Measurements from ENCODE around the gene POLE4. TPM values are rescaled to one million over a fixed set of nuclear protein-coding genes. Genes with fewer than 3 reads are reported as not detected.

The POLE4 gene
- polyA plus RNA-seq, 3 donors, result 35.0 to 345 (median 304) TPM

GRCh38 chr2:75010571-75010970, 52.1 kb downstream of the POLE4 start:
- no CpG with 5 or more reads among the region's 1 CpG for WGBS (ENCODE audit: insufficient coverage)

GRCh38 chr2:75012080-75012479, 53.6 kb downstream of the POLE4 start:
- Histone ChIP-seq H3K79me2 (ENCODE audit: insufficient read depth, low read length) (no peaks in the 10 kb centered on the region), H3K27me3 (ENCODE audit: control insufficient read depth in 2 of 2, insufficient read depth in 2 of 2, low read length in 2 of 2) (no peaks in the 10 kb centered on the region), H3K9me3 (replicated peaks in 1 of 2; ENCODE audit: control insufficient read depth in 1 of 2, insufficient read depth in 1 of 2, low read length in 2 of 2) (no peaks in the 10 kb centered on the region), H4K20me1 (ENCODE audit: insufficient read depth, low read length) (no peaks in the 10 kb centered on the region), H3K4me2 (replicated peaks; ENCODE audit: extremely low read depth, low read length, poor library complexity, severe bottlenecking) (no peak overlapping the region), H3K36me3 (replicated peaks in 1 of 2; ENCODE audit: control insufficient read depth in 1 of 2, insufficient read depth in 2 of 2, low read length in 2 of 2) (no peaks in the 10 kb centered on the region), H3K9ac (ENCODE audit: insufficient read depth, low read length, poor library complexity, severe bottlenecking) (no peak overlapping the region), H3K4me1 (ENCODE audit: control insufficient read depth in 1 of 2, insufficient read depth in 2 of 2, low read length in 2 of 2) (no peaks in the 10 kb centered on the region), H3K27ac (ENCODE audit: low read depth in 1 of 2, low read length in 2 of 2) (no peak overlapping the region), H3K4me3 (replicated peaks in 1 of 3; ENCODE audit: low read depth in 2 of 3, low read length in 3 of 3) (no peak overlapping the region), H2AFZ (ENCODE audit: insufficient read depth, low read depth, low read length, poor library complexity, severe bottlenecking) (no peak overlapping the region)
- Mint-ChIP-seq H3K27ac (no peak overlapping the region), H3K27me3 (ENCODE audit: low read depth in 3 of 3) (peaks cover 0 to 4% (median 4%) of the 10 kb centered on the region in 3 donors), H3K36me3 (peaks cover 0 to 3% of the 10 kb centered on the region in 2 donors), H3K4me3 (no peak overlapping the region), H3K4me1 (no peaks in the 10 kb centered on the region), H3K9me3 (peaks cover 0 to 7% (median 0%) of the 10 kb centered on the region in 7 donors)
- intact Hi-C loops (cut with micrococcal nuclease), result no loop called here
- no CpG with 5 or more reads among the region's 8 CpGs for WGBS (ENCODE audit: insufficient coverage)
- DNase-seq, result no peak
- TF ChIP-seq CTCF (IDR thresholded peaks at IDR 0.05), result no peak

More at GRCh38 chr2:75010571-75010970, 52.1 kb downstream of the POLE4 start:
- DNase-seq, result no peak
- Mint-ChIP-seq H3K36me3 (peaks cover 0 to 3% of the 10 kb centered on the region in 2 donors), H3K9me3 (peaks cover 0 to 7% (median 2%) of the 10 kb centered on the region in 7 donors), H3K4me1 (no peaks in the 10 kb centered on the region), H3K4me3 (no peak overlapping the region), H3K27ac (no peak overlapping the region), H3K27me3 (ENCODE audit: low read depth in 3 of 3) (peaks cover 0 to 4% (median 4%) of the 10 kb centered on the region in 3 donors)
- Histone ChIP-seq H3K9me3 (replicated peaks in 1 of 2; ENCODE audit: control insufficient read depth in 1 of 2, insufficient read depth in 1 of 2, low read length in 2 of 2) (no peaks in the 10 kb centered on the region), H3K27ac (ENCODE audit: low read depth in 1 of 2, low read length in 2 of 2) (no peak overlapping the region), H3K4me1 (ENCODE audit: control insufficient read depth in 1 of 2, insufficient read depth in 2 of 2, low read length in 2 of 2) (no peaks in the 10 kb centered on the region), H3K4me2 (replicated peaks; ENCODE audit: extremely low read depth, low read length, poor library complexity, severe bottlenecking) (no peak overlapping the region), H3K4me3 (replicated peaks in 1 of 3; ENCODE audit: low read depth in 2 of 3, low read length in 3 of 3) (no peak overlapping the region), H3K36me3 (replicated peaks in 1 of 2; ENCODE audit: control insufficient read depth in 1 of 2, insufficient read depth in 2 of 2, low read length in 2 of 2) (no peaks in the 10 kb centered on the region), H4K20me1 (ENCODE audit: insufficient read depth, low read length) (no peaks in the 10 kb centered on the region), H2AFZ (ENCODE audit: insufficient read depth, low read depth, low read length, poor library complexity, severe bottlenecking) (no peak overlapping the region), H3K27me3 (ENCODE audit: control insufficient read depth in 2 of 2, insufficient read depth in 2 of 2, low read length in 2 of 2) (no peaks in the 10 kb centered on the region), H3K79me2 (ENCODE audit: insufficient read depth, low read length) (no peaks in the 10 kb centered on the region), H3K9ac (ENCODE audit: insufficient read depth, low read length, poor library complexity, severe bottlenecking) (no peak overlapping the region)
- no peak for TF ChIP-seq CTCF (IDR thresholded peaks at IDR 0.05)
- intact Hi-C loops (cut with micrococcal nuclease), result no loop called here
